HG03571 (cell line): ENCODE results near the gene RFNG.
"Not testable (repeated sequence)": the region's sequence is repeated elsewhere in the genome, so short reads cannot be mapped to it uniquely, and the experiment has no call there.

ENCODE experiments used
- ATAC-seq: cut with Tn5 transposase; IDR thresholded peaks from one replicate; pipeline ENCODE4 v1.9.1; 2021; ENCODE audit not compliant: unreplicated experiment

Gene RFNG

DNA sequence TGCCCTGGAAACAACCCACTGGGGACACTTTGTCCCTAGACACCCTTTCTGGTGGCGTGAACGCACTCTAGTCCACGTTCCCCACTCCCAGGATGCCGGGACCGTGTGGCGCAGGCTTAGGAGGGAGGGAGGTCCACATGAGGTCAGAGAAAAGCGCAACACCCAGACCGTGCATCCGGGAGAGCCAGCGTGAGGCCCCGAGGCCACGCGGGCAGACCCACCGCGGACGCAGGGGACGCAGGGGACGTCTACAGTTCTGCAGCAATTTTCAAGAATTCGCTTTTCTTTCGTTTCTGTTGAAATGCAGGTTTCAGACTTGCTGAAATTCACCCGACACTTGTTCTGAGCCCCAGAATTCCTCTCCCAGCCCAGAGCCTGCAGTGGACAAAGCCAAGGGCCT is 4.7 kb downstream of the RFNG start:
- ATAC-seq = no peak

- ATAC-seq = no peak
These were observed 5.6 kb downstream of the RFNG start for GRCh38 chr17:82045936-82046484.

DNA sequence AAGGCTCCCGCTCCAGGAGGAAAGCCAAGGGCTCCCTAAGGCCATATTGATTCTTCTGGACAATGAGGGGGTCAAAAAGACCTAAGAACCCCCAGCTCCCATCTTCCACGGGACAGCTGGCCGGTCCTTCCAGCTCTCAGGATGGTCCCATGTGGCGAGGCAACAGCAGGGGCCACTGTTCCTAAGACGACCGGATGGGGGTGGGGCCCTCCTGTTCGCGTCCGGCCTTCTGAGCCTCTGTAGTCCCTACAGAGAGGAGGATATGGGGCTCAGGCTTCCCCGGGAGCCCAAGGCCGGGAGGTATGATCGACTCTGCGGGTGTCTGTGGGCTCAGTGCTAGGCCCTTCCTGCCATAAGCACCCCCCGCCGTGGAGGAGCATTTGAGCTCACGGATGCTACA is 8.1 kb downstream of the RFNG start:
- no peak for ATAC-seq

GRCh38 chr17:82042649-82043048 is 9.0 kb downstream of the RFNG start:
- no peak for ATAC-seq

- ATAC-seq = no peak
These were observed 10.3 kb downstream of the RFNG start for GRCh38 chr17:82041144-82041814.

GRCh38 chr17:82039695-82040299 is 11.8 kb downstream of the RFNG start:
- ATAC-seq = no peak

- not testable (repeated sequence) for ATAC-seq
These were observed 12.7 kb downstream of the RFNG start for GRCh38 chr17:82038796-82039409.

DNA sequence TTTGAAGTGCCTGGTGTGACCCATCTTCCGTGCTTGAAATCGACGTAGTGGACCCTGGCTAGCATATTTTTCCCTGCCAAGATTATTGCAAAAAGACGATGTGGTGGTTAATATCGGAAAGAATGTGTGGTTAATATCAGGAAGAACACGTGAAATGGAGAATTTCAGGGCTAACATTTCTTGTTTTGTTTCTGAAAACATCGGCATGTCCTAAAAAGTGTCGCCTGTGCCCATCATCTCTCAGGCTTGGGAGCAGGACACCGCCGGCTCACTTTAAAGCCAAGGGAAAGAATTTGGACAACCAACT is 13.8 kb downstream of the RFNG start:
- ATAC-seq = no peak

- peak; percentile 85 for ATAC-seq
These were observed 14.3 kb downstream of the RFNG start, which contains the start of gene DCXR for GRCh38 chr17:82037092-82037888. DCXR (minus strand) TSS chr17:82037697; CDS start chr17:82037682, 15 bp downstream.

DNA sequence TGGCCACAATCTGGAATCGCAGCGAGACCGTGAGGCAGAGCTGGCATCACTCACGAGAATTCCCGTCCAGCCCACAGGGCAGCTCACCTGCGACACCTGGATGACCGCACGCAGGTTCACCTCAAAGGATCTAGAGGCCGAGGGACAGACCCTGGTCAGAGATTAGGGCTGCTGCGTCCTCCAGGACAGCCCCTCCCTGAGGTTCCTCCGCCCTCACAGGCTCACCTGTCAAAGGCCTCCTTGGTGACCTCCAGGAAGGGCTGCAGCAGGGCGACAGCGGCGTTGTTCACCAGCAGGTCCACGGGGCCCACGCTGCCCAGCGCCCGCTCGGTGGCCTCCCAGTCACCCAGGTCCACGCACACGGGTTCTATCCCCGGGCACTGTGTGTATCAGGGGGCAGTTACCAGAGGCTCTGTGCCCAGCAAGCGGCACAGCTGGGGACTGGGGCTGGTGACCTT is 14.9 kb downstream of the RFNG start:
- no peak for ATAC-seq

- no peak for ATAC-seq
These were observed 15.5 kb downstream of the RFNG start for GRCh38 chr17:82035956-82036633.

GRCh38 chr17:82035488-82035887 is 16.1 kb downstream of the RFNG start:
- ATAC-seq = no peak

DNA sequence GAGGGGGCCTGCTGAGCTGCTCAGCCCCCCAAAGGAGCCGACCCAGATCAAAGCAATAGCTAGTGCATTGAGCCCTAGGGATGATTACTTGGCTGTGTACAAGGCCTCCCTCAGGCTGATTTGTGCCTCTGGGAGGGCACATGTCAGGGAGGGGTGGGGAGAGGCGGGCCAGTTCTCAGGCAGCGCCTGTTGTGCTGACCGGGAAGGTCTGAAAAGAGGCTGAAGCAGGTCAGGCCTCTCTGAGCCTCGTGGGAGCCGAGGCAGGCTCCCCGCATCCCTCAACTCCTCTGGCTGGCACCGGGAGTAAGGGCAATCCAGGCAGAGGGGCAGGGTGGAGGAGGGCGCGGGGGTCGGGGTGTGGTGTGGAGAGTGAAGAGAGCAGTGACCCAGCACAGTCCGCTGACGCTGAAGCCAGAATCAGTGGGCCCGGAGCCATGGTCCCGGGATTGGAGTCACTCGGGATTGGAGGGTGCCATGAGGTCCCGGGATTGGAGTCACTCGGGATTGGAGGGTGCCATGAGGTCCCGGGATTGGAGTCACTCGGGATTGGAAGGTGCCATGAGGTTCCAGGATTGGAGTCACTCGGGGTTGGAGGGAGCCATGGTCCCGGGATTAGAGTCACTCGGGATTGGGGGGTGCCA is 17.1 kb downstream of the RFNG start:
- no peak for ATAC-seq

- no peak for ATAC-seq
These were observed 18.1 kb downstream of the RFNG start for GRCh38 chr17:82033359-82034085.

GRCh38 chr17:82031885-82032627 is 19.6 kb downstream of the RFNG start:
- no peak for ATAC-seq

DNA sequence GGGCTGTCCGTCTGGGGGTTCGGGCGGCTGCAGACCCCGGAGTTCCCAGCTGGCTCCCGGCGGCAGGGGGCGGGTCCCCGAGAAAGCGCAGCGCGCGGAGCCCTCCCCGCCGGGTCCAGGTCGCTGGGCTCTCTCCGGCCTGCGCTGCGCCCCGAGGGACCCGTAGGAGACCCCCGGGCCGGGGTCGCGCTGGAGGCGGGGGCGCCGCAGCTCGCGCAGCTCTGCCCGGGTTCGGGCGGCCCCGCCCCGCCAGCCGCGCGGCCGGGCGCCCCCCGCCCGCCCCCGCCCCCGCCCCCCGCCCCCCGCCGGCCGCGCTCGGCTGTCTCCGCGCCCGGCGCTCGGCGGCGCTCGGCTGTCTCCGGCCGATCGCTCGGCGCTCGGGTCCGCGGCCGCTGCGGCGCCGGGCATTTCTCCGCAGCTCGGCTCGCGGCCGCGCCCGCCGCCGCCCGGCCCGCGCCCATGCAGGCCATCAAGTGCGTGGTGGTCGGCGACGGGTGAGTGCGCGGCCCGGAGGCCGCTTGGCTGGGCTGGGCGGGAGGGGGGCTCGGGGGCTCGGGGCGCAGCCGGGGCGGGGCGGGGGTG is 20.2 kb downstream of the RFNG start, which contains the start of gene RAC3:
TSS of gene RAC3 (plus strand) at position 376 of the 582 bp plus-strand sequence. CDS start at position 460, 84 bp downstream.
- no peak for ATAC-seq

- no peak for ATAC-seq
These were observed 20.9 kb downstream of the RFNG start for GRCh38 chr17:82030470-82031302.
